Measurements from ENCODE around the gene CD58.
"Not testable (repeated sequence)": the region's sequence is repeated elsewhere in the genome, so short reads cannot be mapped to it uniquely, and the experiment has no call there.

The CD58 gene, protein sequence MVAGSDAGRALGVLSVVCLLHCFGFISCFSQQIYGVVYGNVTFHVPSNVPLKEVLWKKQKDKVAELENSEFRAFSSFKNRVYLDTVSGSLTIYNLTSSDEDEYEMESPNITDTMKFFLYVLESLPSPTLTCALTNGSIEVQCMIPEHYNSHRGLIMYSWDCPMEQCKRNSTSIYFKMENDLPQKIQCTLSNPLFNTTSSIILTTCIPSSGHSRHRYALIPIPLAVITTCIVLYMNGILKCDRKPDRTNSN

DNA sequence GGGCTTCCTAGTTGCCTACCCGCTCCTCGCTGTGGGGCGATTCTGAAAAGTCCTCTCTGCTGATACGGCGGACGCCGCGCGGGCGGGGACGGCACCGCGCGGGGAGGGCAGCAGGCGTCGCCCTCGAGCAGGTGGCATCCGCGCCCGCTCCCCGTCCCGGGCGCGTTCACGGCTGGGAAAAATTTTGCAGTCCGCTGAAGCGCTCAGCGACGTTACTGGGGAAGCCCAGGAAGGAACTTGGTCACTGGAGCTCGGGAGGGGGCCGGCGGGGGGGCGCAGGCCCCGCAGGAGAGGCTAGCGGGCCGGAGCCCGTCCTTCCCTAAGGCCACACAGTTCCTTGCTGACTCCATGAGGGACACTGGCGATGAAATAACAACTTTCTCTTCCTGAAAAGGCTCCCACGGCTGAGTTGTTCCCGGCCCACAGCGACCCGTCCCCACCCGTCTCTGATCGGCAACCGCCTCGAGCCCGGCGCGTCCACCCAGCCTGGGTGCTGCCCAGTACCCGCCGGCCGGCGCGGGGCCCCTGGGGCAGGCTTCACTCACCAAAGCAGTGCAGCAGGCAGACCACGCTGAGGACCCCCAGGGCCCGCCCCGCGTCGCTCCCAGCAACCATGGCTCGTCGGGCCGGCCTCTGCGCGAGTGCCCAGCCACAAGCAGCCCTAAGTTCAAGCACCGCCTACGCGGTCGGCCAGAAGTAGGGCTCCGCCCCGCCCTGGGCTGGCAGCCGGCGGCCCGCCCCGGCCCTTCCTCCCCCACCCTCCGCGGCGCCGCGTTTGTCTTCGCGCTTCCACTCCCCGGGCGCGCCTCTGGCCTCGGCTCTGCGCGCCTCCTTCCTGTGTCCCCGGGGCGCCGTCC lies at the start of gene CD58:
TSS of gene CD58 (minus strand) at position 669 of the 857 bp plus-strand sequence. CDS start at position 615, 54 bp downstream.
- DNase-seq = peak; percentile 84

DNA sequence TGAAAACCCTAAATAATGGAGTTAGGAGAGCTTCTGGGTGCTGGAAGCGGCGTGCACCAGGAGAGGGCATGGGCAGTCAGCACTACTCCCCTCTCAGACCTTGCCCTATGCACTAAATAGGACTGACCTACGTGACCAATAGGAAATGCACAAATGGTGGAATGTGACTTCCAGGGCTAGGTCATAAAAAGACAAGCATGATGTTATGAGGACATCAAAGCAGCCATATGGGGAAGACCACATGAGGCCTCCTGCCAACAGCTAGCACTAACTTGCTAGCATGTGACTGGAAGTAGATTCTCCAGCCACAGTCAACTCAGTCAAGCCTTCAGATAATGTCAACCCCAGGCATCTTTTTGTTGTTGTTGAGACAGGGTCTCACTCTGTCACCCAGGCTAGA lies 49.6 kb upstream of the CD58 start:
- not testable (repeated sequence) for DNase-seq

DNA sequence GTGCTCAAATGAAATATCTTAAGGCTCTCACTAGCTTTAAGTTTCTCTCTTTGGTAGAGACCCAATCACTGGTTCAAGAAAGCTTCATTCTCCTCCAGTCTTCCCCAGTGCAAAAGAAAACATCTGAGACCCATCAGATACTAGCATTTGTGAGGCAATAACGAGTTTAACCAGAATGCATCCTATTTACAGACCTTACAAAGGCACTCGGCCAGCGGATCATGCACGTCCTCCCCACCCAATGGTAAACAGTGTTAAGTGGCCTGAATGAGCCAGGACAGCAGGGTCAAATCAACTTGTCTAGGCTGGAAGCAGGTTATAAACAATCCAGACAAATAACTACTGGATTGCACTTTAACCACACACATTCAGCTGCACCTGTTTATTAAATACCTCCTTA lies 48.3 kb upstream of the CD58 start:
- DNase-seq = not testable (repeated sequence)

DNA sequence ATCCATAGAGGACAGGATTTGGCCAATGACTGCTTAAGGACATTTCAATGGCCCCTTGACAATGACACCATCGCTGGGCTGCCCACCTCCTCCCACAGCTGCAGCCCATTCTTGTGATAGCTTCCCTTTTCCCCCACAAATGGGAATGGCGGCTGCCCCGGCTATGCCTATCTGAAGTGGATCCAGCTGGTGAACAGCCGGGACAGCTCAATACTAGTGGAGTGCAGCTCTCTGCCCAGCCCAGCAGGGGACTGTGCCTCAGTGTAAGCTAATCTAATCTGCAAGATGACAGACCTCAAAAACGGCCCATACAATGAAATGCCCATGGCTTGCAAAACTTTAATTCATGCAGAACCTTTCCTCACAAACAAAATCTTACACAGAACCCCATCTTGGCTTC lies 47.0 kb upstream of the CD58 start:
- not testable (repeated sequence) for DNase-seq

DNA sequence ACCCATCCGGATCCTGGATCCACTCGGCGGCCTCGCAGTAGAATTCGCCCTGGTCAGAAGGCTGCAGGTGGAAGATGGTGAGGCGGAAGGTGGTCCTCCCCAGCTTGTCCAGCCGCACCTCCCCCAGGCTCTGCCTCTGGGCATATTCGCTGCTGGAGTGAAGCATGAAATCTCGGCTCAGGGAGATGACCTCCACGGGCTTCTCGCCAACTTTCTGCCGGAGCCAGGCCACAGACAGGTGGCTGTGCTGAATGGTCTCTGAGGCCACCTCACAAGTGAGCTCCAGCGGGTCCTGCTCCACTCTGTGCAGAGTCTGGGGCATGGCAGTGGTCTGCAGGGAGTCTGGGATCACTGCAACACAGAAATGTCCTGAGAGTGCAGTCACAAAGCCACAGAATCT lies 43.0 kb upstream of the CD58 start:
- not testable (repeated sequence) for DNase-seq

DNA sequence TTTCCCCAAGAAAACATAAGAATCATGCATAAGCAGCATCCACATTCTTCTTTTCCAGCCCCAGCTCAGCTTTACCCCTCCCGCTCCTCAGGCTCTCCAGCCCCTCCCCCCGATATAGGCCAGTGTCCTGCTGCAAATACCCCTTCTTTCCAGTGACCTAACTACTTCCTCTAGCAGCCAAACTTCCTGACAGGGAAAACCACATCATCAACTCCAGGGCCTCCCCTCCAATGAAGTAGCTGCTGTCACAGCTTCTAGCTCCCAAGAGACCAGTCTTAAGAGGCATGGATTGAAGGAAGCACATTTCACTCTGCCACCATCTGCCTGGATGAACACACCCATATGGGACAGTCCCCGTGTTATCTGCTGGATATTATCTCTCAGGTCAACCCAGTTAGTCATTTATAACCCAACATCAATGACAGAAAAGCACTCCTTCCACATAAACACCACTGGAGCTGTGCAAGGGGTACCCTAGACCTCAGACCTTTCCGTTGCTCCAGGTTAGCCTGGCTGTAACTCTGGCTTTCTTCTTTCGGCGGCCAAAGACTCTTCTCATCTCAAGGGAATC lies 39.1 kb upstream of the CD58 start:
- not testable (repeated sequence) for DNase-seq

DNA sequence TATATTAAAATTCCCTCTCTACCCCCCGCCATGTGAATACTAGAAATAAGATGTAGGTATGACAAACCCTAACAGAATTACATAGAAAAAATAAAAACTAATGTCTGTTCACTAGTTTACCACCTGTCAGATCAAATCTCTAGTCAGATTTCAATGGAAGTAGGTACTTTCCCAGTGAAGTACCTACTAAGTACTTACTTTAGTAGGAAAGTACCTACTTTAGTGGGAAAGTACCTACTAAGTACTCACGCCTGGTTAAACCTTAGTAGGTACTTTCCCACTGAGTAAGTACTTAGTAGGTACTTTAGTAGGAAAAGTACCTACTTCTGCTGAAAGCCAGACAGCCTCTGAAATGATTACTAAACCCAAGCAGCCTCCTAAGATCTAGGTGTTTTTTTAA lies 38.0 kb upstream of the CD58 start:
- not testable (repeated sequence) for DNase-seq

DNA sequence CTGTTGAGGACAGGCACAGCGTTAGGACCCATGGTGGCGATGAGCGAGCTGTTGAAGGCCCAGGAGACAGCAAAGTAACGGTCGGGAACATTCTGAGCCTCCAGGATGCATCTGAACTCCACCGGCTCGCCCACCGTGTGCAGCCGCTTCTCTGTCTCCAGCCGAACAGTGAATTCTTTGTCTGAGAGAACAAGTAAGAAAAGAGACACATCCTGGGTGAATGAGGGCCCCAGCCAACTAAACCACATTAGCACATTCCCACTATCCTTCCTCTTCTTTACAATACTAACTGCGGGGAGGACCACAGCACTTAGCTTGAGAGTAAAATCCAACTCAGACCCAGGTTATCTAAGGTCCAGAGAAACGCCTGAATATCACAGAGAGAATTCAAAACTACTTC lies 37.3 kb upstream of the CD58 start:
- DNase-seq = not testable (repeated sequence)

DNA sequence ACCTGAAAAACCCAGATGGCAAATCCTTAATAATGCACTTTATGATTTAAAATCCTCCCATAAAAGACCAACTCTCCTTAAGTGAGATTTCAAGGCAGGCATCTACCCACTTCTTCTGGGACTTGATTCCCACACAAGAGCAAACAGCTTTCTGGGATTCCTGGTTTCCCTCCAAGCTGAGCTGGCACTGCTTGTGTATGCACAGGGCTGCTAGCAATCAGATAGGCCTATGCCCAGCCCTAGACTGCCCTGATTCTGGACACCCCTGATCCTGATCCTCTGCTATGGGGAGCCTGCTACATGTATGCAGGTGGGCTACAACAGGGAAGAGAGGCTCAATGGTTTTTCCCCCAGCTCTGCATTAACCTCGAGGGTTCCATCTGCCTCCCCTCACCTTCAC lies 36.6 kb upstream of the CD58 start:
- not testable (repeated sequence) for DNase-seq

DNA sequence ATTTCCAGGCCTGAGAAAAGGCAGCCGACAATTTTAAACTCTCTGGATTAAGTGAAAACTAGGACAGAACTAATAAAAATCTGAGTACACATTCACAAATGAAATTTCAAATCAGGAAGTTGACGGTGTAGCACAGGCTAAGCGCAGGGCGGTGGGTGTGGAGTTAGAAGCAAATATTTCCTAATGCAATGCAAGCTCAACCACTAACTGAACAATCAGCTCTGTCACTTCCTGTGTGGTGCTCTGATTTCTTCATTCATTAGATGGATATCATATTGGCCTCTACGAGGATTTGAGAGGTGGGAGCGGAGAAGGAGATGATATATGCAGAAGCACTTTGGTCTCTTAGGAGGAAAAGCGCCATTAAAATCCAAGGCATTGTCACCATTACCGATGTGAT lies 35.2 kb upstream of the CD58 start:
- DNase-seq = not testable (repeated sequence)

DNA sequence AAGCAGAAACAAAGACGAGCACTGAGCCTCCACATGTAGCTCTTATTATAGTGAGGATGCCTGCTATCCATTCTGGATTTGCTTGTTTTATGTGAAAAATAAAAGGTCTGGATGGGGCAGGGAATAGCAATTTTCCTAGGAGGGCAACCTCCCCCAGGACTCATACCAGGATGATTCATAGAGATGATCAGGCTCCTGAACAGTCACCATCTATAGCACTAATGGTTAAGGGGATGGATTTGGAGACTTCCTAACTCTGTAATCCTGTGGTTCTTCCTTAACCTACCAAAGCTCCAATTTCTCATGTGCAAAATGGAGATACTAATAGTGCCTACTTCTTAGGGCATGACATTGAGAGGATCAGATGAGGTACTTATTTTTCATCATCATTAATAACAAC lies 34.5 kb upstream of the CD58 start:
- DNase-seq = no peak

DNA sequence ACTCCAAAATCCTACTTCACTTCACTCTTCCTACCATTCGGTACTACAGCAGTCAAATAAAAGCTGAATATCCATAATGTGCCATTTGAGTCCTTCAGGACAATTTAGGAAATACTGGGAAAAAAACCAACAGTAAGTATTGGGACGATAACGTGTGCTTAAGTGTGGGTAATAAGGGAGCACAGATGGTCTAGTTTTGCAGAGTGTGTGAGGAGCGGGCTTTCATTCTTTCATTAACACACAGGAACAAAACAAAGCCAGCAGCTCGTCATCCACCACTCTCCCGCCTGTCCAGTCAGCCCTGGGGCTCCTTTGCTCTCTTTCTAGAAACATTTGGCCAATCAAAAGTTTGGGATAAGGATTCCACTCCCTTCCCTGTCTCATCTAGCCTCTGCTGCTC lies 33.6 kb upstream of the CD58 start:
- not testable (repeated sequence) for DNase-seq

DNA sequence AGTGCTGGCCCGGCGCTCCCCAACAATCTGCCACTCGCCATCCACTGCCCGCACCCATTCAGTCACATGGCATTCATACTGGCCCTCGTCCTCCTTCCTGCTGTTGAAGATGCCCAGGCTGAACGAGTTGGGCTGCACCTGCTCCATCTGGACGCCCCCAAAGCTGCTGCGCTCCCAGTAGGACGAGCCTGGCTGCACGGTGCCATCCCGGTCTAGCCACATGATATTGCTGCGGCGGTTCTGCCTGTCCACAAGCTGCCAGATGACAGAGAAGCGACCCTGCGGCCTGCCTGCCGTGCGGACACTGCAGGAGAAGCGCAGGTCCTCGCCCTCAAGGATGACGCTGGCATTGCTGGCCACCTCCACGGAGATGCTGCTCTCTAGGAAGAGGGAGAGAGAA lies 32.8 kb upstream of the CD58 start:
- not testable (repeated sequence) for DNase-seq

DNA sequence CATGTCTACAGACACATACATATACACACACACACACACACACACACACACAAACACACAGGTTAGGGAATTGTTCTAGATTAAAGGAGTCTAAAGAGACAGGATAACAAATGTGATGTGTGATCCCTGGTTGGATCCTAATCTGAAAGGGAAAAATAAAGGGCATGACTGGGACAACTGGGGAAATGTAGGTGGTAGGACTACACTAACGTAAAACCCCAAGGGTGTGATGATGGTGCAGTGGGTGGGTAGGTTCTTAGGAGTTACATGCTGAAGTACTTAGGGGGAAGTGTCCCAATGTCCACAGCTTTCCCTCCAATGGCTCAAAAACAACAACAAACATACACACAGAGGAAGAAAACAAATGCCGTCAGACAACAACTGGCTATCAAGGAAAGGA lies 28.5 kb upstream of the CD58 start:
- DNase-seq = not testable (repeated sequence)

DNA sequence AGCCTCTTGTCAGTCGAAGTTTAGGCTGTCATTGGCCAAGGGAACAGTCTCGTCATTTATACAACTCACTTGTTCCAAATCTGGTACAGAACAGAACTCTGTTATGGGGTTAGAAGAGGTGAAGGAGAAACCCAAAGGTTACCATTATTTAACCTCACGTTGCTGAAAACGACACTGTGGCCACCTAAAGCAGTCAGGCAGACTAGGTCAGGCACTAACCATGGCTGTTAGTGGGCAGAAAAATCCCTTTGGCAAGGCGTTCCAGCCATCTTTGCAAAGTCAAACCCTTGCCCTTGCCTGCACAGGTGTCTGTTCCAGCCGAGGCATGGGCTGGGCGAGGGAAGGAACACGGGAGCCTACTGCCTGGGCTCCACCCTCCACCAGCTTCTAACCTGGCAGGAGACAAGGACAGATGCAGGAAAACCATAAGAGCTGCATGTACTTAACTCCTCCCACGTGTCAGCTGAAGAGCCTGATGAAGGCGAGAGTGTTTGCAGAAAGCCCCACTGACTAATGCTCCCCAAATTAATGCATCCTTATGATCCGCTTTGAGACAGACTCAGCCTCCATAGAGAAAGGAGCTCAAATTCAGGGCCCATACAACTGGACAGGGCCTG lies 27.7 kb upstream of the CD58 start:
- DNase-seq = not testable (repeated sequence)

DNA sequence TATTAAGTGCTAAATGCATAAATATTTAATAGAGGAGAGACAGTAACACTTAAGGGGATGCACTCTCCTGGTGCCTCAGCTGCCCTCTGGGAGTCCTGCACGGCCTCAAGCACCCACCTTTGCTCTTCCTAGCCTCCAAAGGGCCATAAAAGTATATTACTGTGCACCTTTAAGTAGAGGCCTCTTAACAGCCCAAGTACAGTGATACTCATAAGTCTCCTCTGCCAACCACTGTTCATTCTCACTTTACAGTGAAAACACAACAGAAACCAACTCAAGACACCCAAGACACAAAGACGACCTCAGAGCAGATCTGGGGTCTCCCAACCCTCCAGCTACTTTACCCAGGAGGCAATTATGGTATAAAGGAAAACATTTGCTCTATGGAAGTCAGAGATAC lies 26.6 kb upstream of the CD58 start:
- not testable (repeated sequence) for DNase-seq

DNA sequence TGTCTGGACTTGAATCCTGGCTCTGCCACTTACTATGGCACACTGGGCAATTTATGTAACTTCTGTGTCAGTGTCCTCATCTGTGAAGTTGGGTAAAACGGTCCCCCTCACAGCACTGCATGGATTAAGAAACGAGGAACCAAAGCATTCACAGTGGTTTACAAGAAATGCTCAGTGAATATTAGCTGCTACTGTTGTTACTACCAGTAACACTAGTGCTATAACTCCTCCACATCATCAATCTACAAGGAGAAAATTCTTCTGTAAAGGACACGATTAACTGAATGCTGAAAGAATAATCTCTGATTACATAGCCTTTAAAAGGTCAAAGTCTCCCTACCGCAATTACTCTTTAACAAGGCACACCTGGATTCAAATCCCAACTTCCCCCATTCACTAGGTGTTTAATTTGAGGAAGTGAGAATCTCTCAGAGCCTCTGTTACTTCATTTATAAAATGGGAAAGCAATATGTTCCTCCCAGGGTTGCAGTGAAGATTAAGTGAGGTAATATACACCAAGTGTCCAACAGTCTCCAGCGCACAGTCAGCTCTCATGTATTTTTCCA lies 26.0 kb upstream of the CD58 start:
- not testable (repeated sequence) for DNase-seq

DNA sequence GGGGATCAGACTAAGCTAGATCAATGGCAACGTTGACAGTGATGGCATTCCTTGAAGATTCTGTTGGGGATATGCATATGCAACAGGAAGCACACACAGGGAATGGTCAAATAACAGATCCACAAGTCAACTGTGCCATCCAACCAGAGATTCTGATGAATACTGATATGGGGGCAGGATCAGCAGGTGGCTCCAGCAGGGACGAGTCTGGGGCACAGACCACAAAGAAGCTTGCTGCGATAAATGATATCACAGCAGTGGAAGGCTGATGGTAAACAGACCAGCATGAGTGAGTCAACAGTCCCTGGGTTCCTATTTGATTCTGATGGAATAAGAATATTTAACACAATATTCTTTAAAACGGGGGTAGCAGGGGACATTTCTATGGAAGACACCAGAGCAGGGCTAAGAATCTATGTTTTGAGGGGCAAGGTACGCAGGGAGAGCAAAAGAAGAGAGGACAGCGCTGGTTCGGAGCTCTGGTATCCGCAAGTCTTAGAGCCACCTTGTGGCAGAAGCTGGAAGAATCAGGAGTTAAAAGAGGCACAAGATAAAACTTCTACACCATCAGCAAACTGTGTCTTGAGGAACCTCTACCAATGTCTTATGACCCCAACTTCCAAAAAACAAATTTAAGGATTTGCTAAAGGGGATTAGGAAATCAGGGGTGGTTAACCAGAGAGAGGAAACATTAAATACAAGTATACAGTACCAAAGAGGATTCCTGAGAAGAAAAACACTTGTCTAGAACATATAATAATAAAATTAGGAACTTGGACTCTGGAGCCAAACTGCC lies 25.3 kb upstream of the CD58 start:
- not testable (repeated sequence) for DNase-seq

DNA sequence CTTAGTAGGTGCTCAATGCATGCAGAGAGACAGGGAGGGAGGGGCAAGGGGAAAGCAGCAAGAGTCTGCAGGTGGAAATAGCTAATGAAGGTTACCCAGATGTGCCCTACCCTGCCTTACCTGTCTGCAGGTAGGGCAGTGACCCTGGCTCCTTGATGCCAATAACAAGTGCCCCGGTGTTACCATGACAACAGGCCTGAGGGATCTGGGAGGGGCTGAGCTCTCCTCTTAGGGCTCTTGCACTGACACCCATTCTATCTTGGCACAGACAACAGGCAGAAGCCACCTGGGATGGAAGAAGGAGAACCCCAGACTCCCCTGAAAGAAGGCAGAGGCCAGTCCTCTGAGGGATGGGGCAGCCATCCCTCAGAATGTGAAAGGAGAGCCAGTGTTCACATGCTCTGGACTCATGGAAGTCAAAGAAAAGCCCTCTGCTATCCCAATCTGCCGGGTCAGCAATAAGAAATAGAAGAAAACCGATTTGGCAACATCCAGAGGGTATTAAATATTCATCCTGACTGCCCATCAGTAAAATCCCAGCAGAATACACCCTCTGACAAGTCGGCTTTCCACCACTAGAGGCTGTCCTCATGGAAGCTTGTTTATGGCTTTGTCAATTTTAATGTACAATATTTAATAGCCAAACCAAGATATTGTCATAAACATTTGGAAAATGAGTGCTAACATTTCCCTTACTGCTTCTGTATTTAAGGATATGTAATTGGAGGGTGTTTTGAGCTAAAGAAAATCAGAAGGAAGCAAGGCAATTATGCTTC lies 24.4 kb upstream of the CD58 start:
- DNase-seq = not testable (repeated sequence)

DNA sequence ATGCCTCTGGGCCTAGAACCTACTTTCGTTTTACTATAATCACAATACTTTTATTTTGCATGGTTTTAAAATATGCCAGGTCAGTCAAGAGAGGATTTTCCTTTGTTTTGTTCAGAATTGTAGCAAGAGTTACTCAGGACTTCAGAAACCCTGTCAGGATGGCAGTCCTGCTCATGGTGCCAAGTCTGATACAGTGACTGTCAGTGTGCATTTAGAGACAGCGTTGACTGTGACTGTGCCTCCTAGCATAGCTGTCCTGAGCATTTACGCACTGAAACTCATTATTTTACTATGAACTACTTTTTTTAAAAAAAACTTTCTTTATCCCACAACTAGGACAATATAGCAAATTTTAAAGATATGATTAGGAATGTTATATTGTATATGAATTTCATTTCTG lies 23.2 kb upstream of the CD58 start:
- DNase-seq = not testable (repeated sequence)

DNA sequence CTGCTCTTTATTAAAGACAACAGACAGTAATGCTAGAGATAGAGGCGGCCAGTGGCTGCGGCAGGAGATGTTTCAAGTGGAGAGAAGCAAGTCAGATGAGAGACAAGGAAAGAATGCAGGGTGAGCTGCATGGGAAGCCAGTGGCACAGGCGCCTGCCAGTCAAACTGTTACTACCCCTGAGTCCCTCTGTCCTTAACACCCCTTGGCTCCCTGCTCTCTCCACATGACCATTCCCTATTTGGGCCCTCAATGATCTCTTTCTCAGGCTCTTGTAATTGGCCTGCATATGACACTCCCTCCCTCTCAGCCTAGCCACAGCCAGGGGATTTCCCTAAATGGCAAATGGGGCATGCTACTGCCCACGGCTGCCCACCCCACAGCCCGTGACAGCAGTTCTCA lies 22.6 kb upstream of the CD58 start:
- not testable (repeated sequence) for DNase-seq
